ENCODE data around the gene EDIL3. TPM values are rescaled to one million over a fixed set of nuclear protein-coding genes. Genes with fewer than 3 reads are reported as not detected.

Gene EDIL3
- total and polyA plus RNA-seq, 10 of the 15 experiments (the other 5 are each of a cell fraction or from before 2014, with no cell fraction given), result 0.01 to 0.62 (median 0.20) TPM

- TF ChIP-seq NFYB (IDR thresholded peaks at IDR 0.05; ENCODE audit: insufficient read depth, low read depth, low read length) (no peak), CREM (IDR thresholded peaks at IDR 0.05; ENCODE audit: low read depth) (no peak), MXI1 (IDR thresholded peaks at IDR 0.05; ENCODE audit: low read depth, low read length) (0 out of 2 replicates have a peak, but pooled peaks have one; percentile 13), NRF1 (conservative IDR thresholded peaks at IDR 0.05; ENCODE audit: low read depth, low read length) (no peak), EP300 (IDR thresholded peaks at IDR 0.05; ENCODE audit: borderline replicate concordance in 1 of 2, control insufficient read depth in 1 of 2, low read depth in 2 of 2, low read length in 2 of 2) (peak in 1 of 2 experiments; percentile 26; a peak in 1 of 4 replicates)
Observed at GRCh38 chr5:84273517-84273883, 111.2 kb downstream of the EDIL3 start (continued).

GRCh38 chr5:84272771-84273516 lies 111.7 kb downstream of the EDIL3 start:
- no peak overlapping the region for H3K27ac ChIP-seq (ENCODE audit: control insufficient read depth, insufficient read depth)
- intact Hi-C loops (cut with micrococcal nuclease; ENCODE audit: unreplicated experiment), result no loop called here
- CTCF ChIA-PET, result interaction anchor here (0.6 kb wide), 2 partner anchors 11 to 13 kb away, joined by 3 read pairs; no protein-coding TSS in a partner anchor
- H4K20me1 ChIP-seq (ENCODE audit: control insufficient read depth, insufficient read depth), result no peaks in the 10 kb centered on the region
- no peaks in the 10 kb centered on the region for H3K27me3 ChIP-seq (replicated peaks in 1 of 2; ENCODE audit: control insufficient read depth in 2 of 2, insufficient read depth in 2 of 2, low read length in 1 of 2)
- H3K4me1 ChIP-seq (ENCODE audit: control insufficient read depth, insufficient read depth, low read length), result no peaks in the 10 kb centered on the region
- H3K4me3 ChIP-seq, result no peak overlapping the region
- RAD21 ChIA-PET (ENCODE audit: unreplicated experiment), result interaction anchor here (1.5 kb wide), 1 partner anchor 13 kb away, joined by 4 read pairs; no protein-coding TSS in a partner anchor
- no peak for TF ChIP-seq BCLAF1 (IDR thresholded peaks at IDR 0.05)
- no peak for TF ChIP-seq SIN3A (IDR thresholded peaks at IDR 0.05; ENCODE audit: low read depth, low read length)
- TF ChIP-seq TAF1 (IDR thresholded peaks at IDR 0.05; ENCODE audit: borderline replicate concordance, low read depth, low read length), result no peak
- TF ChIP-seq IKZF2 (IDR thresholded peaks at IDR 0.05), result peak in 1 of 2 experiments; percentile 37; a peak in 1 of 4 replicates
- no peak for TF ChIP-seq GATAD2B (conservative IDR thresholded peaks at IDR 0.05; ENCODE audit: low read depth)
- TF ChIP-seq JUNB (IDR thresholded peaks at IDR 0.05), result no peak
- TF ChIP-seq, protein P1, sequence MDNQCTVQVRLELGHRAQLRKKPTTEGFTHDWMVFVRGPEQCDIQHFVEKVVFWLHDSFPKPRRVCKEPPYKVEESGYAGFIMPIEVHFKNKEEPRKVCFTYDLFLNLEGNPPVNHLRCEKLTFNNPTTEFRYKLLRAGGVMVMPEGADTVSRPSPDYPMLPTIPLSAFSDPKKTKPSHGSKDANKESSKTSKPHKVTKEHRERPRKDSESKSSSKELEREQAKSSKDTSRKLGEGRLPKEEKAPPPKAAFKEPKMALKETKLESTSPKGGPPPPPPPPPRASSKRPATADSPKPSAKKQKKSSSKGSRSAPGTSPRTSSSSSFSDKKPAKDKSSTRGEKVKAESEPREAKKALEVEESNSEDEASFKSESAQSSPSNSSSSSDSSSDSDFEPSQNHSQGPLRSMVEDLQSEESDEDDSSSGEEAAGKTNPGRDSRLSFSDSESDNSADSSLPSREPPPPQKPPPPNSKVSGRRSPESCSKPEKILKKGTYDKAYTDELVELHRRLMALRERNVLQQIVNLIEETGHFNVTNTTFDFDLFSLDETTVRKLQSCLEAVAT (IDR thresholded peaks at IDR 0.05), result 0 out of 2 replicates have a peak, but pooled peaks have one; percentile 16
- no peak for TF ChIP-seq SREBF1 (IDR thresholded peaks at IDR 0.05; ENCODE audit: low read length)
- no peak for TF ChIP-seq EP300 (IDR thresholded peaks at IDR 0.05; ENCODE audit: borderline replicate concordance in 1 of 2, control insufficient read depth in 1 of 2, low read depth in 2 of 2, low read length in 2 of 2)
- peak; percentile 31; the same call in 1 of the 2 replicates for TF ChIP-seq IKZF1 (conservative IDR thresholded peaks at IDR 0.05)
- peak; percentile 49; the same call in 1 of the 2 replicates for TF ChIP-seq RELB (IDR thresholded peaks at IDR 0.05; ENCODE audit: low read depth)
- WGBS (ENCODE audit: insufficient coverage, insufficient replicate concordance, low lambda C conversion rate, missing lambda C conversion rate), result 46% methylated on average over 6 of the region's 6 CpGs
- no peaks in the 10 kb centered on the region for H3K9me3 ChIP-seq (replicated peaks; ENCODE audit: control insufficient read depth, insufficient read depth, low read length)
- H3K79me2 ChIP-seq (ENCODE audit: control insufficient read depth, insufficient read depth, low read length), result no peaks in the 10 kb centered on the region
- H2AFZ ChIP-seq (ENCODE audit: control insufficient read depth, low read depth, low read length), result peak overlapping the region; percentile 17; the same call in 1 of the 2 replicates
- SMC1A ChIA-PET (ENCODE audit: uncharacterized antibody, unreplicated experiment), result interaction anchor here (1.6 kb wide), 1 partner anchor 10 kb away, joined by 4 read pairs; no protein-coding TSS in a partner anchor
- in situ Hi-C loops (cut with MboI), result loop anchor here (25.0 kb wide), 1 partner anchor 561 kb away; the partner anchor contains the start of gene HAPLN1
- H3K36me3 ChIP-seq (ENCODE audit: control insufficient read depth in 2 of 2, insufficient read depth in 2 of 2, low read length in 1 of 2), result no peaks in the 10 kb centered on the region
- BruUV-seq (replicated peaks), result no TSS peak
- peak overlapping the region; percentile 42; the same call in 1 of the 2 replicates for H3K4me2 ChIP-seq (ENCODE audit: control insufficient read depth, insufficient read depth)
- ATAC-seq, result peak; percentile 48
- no peak for DNase-seq (ENCODE audit: low read depth, low spot score)
- no peak for FAIRE-seq
- H3K9ac ChIP-seq (ENCODE audit: control insufficient read depth, insufficient read depth, low read length), result no peak overlapping the region
- POLR2A ChIA-PET, result no interaction called here
